Right lobe of liver (tissue), 4 donors: ENCODE results near the gene TOMM34.
A peak's percentile ranks its signal among the peaks of the same experiment; 100 is the strongest.

Source experiments
- CTCF ChIP-seq, 4 donors: fragments of 200-600 bp in 3 of 4; fragments of 450-650 bp in 1 of 4; IDR thresholded peaks; one replicate each; pipeline versions ENCODE4 v1.5.1 to v1.8.0; 2016 to 2022; ENCODE audit warnings: antibody characterized with exemption in 4 of 4, mild to moderate bottlenecking in 2 of 4
- POLR2A ChIP-seq: fragments of 450-650 bp; IDR thresholded peaks from one replicate; pipeline ENCODE4 v1.6.1; 2017; ENCODE audit warnings: antibody characterized with exemption, mild to moderate bottlenecking
- donor health status: DM: no; HTN: no; CAD: no.
- donor health status: DM: no; HTN: no; CAD: no.
- donor health status: DM: no; HTN: yes; CAD: no.

DNA sequence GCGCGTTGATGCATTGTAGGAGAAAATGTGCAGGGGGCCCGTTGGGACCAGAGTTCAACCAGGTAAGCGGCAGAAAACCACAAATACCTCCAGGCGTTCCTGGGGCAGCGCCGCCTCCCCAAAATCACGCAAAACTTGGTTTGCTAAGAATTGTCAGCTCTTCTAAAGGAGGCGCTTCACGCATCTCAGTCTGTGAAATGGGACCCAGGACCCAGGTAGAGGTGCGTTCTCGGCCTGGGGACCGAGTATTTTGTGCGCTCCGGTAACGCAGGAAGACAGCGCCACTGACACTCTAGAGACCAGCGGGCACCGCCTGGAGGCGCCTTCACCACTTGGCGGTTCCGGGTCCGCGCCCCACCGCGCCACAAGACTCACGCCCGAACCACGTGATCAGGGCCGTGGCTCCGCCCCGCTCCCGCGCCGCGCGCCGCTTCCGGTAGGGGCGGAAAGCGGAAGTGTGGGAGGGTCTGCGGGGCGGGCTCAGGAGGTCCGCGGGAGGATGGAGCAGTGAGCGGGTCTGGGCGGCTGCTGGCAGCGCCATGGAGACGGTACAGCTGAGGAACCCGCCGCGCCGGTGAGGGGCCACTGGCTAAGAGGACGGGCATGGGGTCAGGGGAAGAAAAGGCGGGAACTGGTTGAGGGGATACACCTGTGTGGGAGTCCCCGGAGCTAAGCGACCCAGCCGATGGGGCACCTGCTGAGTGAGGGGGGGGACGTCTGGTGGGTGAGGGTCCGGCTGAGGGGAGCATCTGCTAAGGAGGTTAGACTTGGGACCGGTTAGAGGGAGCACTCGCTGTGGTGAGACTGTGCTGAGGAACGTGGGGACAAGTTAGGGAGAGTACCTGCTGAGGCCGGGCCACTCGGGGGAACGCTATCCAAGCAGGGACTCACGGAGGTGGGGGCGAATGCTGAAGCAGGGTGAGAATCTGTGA is 6.1 kb upstream of the TOMM34 start, which contains the start of gene STK4:
- TF ChIP-seq CTCF (IDR thresholded peaks at IDR 0.05), result peak; percentile 47 to 58 (median 54)
- peak; percentile 92 for TF ChIP-seq POLR2A
